ENCODE measurements around the gene AKR1B1.
"Not testable (repeated sequence)": the region's sequence is repeated elsewhere in the genome, so short reads cannot be mapped to it uniquely, and the experiment has no call there.

The AKR1B1 gene

DNA sequence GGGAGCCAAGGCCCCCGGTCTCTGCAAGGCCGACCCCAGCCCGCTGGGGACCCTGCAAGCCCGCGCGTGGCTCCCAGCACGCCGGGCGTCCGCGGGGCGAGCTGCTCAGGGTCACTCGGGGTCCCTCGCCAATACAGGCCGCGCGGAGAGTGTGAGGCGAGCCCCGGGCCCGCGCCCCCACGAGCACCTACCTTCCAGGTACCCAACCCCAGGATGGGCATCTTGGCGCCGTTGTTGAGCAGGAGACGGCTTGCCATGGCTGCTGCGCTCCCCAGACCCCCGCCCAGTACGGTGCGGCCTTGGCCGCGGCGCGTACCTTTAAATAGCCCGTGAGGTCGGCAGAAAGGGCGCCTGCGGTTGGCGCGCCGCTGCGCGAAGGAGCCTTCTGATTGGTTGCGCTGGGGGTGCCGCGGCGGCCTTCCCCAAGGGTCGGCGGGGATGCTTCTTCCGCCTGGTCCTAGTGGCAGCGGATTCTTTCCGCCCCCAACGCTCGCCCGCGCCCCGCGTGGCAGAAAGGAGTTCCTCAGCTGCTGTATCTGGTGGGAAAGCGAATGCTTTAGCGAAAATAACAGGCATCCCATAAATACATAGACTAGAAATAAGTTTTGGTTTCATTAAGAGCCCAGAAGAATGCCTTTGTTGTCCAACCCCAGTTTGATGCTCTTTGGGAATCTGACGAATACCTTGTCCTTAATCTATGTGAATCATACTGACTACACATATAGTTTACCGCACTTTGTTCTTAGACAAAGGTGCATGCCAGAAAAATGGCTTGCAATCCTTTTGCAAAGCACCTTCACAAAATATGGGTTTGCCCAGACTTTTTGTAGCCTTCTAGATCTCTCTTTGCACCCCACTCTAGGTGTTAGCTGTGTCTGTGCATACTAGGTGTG is at the start of gene AKR1B1:
Gene AKR1B1, minus strand, starts transcription at position 295 of the 893 bp plus-strand sequence. Its CDS starts 38 bp downstream, at position 257.
- Mint-ChIP-seq H3K9me3 (peaks cover 5% of the 10 kb centered on the region), H3K36me3 (ENCODE audit: low read depth) (peaks cover 27% of the 10 kb centered on the region), H3K4me3 (peak within 1 kb of the TSS; percentile 83), H3K27ac (peak within 1 kb of the TSS; percentile 78), H3K27me3 (peaks cover 5% of the 10 kb centered on the region), H3K4me1 (ENCODE audit: low read depth) (peaks cover 40% of the 10 kb centered on the region)
- intact Hi-C loops (cut with micrococcal nuclease) = loop anchor here (2.0 kb wide), 1 partner anchor 54 kb away; no protein-coding TSS in a partner anchor

DNA sequence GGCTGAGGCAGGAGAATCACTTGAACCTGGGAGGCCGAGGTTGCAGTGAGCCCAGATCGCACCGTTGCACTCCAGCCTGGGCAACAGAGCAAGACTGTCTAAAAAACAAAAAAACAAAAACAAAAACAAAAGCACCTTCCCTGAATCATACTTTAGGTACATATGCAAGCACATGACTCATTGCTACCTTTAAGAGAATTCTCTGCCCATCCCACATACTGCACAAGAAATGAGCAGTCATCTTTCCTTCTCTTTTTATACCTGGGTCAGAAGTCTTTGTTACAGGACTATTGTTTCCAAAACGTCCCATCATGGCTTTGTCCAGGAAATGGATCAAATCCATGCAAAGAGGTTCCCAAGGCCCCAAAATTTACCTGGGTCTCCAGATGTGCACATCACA is 47.0 kb upstream of the AKR1B1 start:
- H3K4me3 Mint-ChIP-seq = no peak overlapping the region
- H3K9me3 Mint-ChIP-seq = no peaks in the 10 kb centered on the region
- peaks cover 13% of the 10 kb centered on the region for H3K4me1 Mint-ChIP-seq (ENCODE audit: low read depth)
- no peaks in the 10 kb centered on the region for H3K27me3 Mint-ChIP-seq
- intact Hi-C loops (cut with micrococcal nuclease) = no loop called here
- no peaks in the 10 kb centered on the region for H3K36me3 Mint-ChIP-seq (ENCODE audit: low read depth)
- no peak overlapping the region for H3K27ac Mint-ChIP-seq

DNA sequence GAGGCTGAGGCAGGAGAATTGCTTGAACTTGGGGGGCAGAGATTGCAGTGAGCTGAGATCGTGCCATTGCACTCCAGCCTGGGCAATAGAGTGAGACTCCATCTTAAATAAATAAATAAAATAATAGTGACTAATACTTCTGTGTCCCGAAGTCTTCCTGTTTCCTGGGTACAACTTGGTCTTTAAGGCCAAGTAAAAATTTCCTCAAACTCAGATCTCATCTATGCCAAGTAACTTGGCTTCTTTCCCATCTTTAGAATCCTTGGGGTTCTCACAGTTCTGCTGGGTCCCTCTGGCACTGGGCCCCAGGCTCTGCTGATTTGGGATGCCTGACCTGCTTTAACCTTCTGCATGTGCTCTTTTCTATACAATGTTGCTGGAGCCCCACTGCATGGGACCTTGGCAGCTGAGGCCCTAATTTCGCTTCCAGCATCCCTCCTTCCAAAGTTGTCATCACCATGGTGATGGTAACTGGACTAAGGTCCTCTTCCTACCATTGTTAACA is 45.8 kb upstream of the AKR1B1 start:
- Mint-ChIP-seq H3K27ac (no peak overlapping the region), H3K4me3 (no peak overlapping the region), H3K9me3 (no peaks in the 10 kb centered on the region), H3K27me3 (no peaks in the 10 kb centered on the region), H3K4me1 (ENCODE audit: low read depth) (peaks cover 13% of the 10 kb centered on the region), H3K36me3 (ENCODE audit: low read depth) (no peaks in the 10 kb centered on the region)
- intact Hi-C loops (cut with micrococcal nuclease) = no loop called here

DNA sequence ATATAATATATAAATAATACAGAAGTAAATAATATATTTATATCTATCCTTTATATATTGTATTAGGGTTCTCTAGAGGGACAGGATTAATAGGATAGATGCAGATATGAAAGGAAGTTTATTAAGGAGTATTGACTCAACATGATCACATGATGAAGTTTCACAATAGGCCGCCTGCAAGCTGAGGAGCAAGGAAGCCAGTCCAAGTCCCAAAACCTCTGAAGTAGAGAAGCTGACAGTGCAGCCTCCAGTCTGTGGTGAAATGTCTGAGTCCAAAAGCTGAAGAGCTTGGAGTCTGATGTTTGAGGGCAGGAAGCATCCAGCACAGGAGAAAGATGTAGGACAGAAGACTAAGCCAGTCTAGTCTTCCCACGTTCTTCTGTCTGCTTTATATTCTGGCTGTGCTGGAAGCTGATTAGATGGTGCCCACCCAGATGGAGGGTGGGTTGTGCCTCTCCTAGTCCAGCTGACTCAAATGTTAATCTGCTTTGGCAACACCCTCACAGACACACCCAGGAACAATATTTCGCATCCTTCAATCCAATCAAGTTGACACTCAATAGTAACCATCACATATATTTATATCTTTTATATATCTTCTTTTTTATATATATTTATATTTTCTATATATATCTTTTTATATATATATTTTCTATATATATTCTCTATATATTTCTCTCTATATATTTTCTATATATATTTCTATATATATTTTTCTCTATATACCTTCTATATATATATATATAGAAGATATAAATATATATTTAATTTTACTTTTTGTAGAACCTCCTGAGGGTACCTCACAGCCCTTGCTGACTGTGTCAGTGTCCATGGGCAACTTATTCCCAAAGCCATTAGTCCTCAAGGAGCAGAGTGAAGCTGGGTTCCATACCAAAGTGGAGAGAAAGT is 43.8 kb upstream of the AKR1B1 start:
- no peaks in the 10 kb centered on the region for H3K36me3 Mint-ChIP-seq (ENCODE audit: low read depth)

DNA sequence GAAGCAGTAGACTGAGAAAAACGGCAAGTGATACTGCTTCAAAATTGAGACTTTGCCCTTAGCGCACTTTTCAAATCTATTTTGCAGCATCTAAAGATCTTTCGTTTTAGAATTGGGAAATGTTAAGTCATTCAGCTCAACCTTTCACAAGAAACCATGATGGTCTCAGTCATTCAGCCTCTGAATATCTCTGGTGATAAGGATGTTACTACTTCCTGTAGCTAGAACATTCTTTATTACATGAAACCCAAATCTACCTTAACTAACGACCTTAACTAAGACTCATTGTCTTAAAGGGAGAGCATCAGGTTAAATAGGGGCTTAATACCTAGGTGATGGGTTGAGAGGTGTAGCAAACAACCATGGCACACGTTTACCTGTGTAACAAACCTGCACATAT is 42.1 kb upstream of the AKR1B1 start:
- H3K36me3 Mint-ChIP-seq (ENCODE audit: low read depth) = no peaks in the 10 kb centered on the region
- no peak overlapping the region for H3K4me3 Mint-ChIP-seq
- no peaks in the 10 kb centered on the region for H3K27me3 Mint-ChIP-seq
- H3K27ac Mint-ChIP-seq = no peak overlapping the region
- H3K4me1 Mint-ChIP-seq (ENCODE audit: low read depth) = peaks cover 13% of the 10 kb centered on the region
- intact Hi-C loops (cut with micrococcal nuclease) = no loop called here
- no peaks in the 10 kb centered on the region for H3K9me3 Mint-ChIP-seq

More for the DNA sequence above, 43.8 kb upstream of the AKR1B1 start:
- Mint-ChIP-seq H3K4me1 (ENCODE audit: low read depth) (peaks cover 13% of the 10 kb centered on the region), H3K27ac (peak overlapping the region; percentile 75), H3K4me3 (no peak overlapping the region), H3K9me3 (no peaks in the 10 kb centered on the region), H3K27me3 (no peaks in the 10 kb centered on the region)
- intact Hi-C loops (cut with micrococcal nuclease) = no loop called here

DNA sequence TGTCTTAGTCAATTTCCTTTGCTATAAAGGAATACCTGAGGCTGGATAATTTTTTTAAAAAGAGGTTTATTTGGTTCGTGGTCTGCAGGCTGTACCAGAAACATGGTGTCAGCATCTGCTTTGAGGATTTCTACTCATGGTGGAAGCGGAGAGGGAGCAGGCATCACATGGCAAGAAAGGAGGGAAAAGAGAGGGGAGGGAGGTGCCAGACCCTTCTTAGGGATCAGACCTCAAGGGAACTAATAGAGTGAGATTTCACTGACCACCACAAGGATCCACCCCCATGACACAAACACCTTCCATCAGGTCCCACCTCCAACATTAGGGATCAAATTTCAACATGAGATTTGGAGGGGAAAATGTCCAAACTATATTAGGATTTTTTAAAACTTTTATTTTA is 41.5 kb upstream of the AKR1B1 start:
- H3K9me3 Mint-ChIP-seq = no peaks in the 10 kb centered on the region
- H3K27ac Mint-ChIP-seq = no peak overlapping the region
- peaks cover 13% of the 10 kb centered on the region for H3K4me1 Mint-ChIP-seq (ENCODE audit: low read depth)
- H3K36me3 Mint-ChIP-seq (ENCODE audit: low read depth) = no peaks in the 10 kb centered on the region
- intact Hi-C loops (cut with micrococcal nuclease) = no loop called here
- no peak overlapping the region for H3K4me3 Mint-ChIP-seq
- H3K27me3 Mint-ChIP-seq = no peaks in the 10 kb centered on the region

DNA sequence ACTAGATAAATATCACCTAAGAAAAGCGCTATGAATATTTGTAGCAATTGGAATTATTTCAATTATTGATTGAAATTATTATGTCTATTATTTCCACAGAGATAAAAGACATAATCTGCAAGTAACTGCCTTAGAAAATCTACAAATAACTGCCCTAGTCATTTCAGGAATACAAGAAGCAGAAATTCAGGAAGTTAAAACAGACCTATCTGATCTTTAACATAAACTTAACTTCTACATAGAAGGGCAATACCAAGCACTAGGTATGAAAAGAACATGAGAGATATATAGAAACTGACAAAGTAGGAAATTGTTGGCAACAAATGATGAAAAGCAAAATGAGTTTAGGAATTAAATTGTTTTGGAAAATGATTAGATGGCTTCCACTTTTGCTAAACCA is 36.6 kb upstream of the AKR1B1 start:
- Mint-ChIP-seq H3K27ac (no peak overlapping the region), H3K9me3 (no peaks in the 10 kb centered on the region), H3K4me3 (no peak overlapping the region), H3K4me1 (ENCODE audit: low read depth) (no peaks in the 10 kb centered on the region), H3K36me3 (ENCODE audit: low read depth) (no peaks in the 10 kb centered on the region), H3K27me3 (peaks cover 2% of the 10 kb centered on the region)
- intact Hi-C loops (cut with micrococcal nuclease) = no loop called here

- peaks cover 3% of the 10 kb centered on the region for H3K27me3 Mint-ChIP-seq
- H3K36me3 Mint-ChIP-seq (ENCODE audit: low read depth) = no peaks in the 10 kb centered on the region
- H3K4me3 Mint-ChIP-seq = no peak overlapping the region
- no peaks in the 10 kb centered on the region for H3K9me3 Mint-ChIP-seq
- intact Hi-C loops (cut with micrococcal nuclease) = no loop called here
- no peak overlapping the region for H3K27ac Mint-ChIP-seq
- H3K4me1 Mint-ChIP-seq (ENCODE audit: low read depth) = no peaks in the 10 kb centered on the region
These were observed 34.2 kb upstream of the AKR1B1 start for GRCh38 chr7:134493091-134493490.

- H3K27me3 Mint-ChIP-seq; H3K27ac Mint-ChIP-seq; intact Hi-C loops (cut with micrococcal nuclease); H3K4me3 Mint-ChIP-seq; H3K4me1 Mint-ChIP-seq (ENCODE audit: low read depth); H3K36me3 Mint-ChIP-seq (ENCODE audit: low read depth): not testable (repeated sequence)
- peaks cover 12% of the 10 kb centered on the region for H3K9me3 Mint-ChIP-seq
These were observed 28.8 kb upstream of the AKR1B1 start for GRCh38 chr7:134487721-134488120.

DNA sequence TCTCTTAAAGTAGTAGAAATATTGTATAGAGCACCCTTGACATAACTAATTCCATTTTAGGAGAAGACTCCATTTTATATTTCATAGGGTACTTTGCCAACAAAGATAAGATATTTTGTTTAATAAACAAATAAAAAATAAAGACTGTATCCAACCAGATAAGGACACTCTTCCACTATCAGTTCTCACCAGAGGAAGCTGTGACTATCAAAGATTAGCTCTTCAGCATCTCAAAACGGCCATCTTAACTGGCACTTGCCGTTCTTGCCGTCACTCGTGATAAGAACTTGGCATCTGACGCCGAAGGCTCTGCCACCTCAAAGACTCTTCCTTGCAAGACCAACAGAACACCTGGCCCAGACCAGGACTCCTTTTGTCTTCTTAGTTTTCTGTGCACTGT is 26.3 kb upstream of the AKR1B1 start:
- H3K27ac Mint-ChIP-seq = no peak overlapping the region
- peaks cover 12% of the 10 kb centered on the region for H3K9me3 Mint-ChIP-seq
- H3K36me3 Mint-ChIP-seq (ENCODE audit: low read depth) = no peaks in the 10 kb centered on the region
- intact Hi-C loops (cut with micrococcal nuclease) = no loop called here
- H3K4me3 Mint-ChIP-seq = no peak overlapping the region
- no peaks in the 10 kb centered on the region for H3K4me1 Mint-ChIP-seq (ENCODE audit: low read depth)
- H3K27me3 Mint-ChIP-seq = peaks cover 6% of the 10 kb centered on the region

DNA sequence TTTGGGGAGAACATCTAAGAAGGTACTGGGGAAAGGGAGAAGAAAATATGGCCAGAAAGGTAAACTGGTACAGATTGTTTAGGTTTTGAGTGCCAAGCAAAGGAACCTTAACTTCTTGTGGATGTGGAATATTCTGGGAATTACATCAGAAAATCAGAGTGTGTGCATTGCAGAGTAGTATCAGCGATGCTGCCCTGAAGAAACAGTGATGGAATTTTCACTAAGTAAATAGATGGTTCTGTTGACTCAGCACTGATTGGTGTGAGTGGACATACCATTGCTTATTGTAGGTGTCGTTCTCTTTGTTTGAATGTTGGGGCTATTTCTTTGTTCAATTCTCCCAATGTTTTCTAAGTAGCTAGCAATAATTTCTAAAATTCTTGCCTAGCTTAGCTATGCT is 24.4 kb upstream of the AKR1B1 start:
- Mint-ChIP-seq H3K4me1 (ENCODE audit: low read depth) (no peaks in the 10 kb centered on the region), H3K9me3 (peaks cover 12% of the 10 kb centered on the region), H3K27me3 (peaks cover 5% of the 10 kb centered on the region), H3K36me3 (ENCODE audit: low read depth) (no peaks in the 10 kb centered on the region), H3K4me3 (no peak overlapping the region), H3K27ac (no peak overlapping the region)
- intact Hi-C loops (cut with micrococcal nuclease) = no loop called here

DNA sequence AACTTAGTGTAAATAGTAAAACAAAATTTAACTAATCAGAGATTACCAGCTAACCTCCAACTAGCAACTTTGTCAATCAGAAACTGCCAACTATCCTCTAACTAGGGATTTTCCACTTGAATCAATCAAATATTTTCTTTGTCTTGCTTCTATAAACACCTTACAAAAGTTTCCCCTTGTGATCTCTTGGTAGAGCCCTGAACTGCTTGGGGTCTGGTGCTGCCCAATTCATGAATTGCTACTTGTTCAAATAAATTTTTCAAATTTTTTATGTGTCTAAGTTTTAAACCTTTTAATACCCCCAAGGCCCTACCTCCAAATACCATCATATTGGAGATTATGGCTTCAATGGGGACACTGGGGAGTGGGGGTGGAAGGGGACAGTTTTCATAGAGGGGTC is 24.0 kb upstream of the AKR1B1 start:
- no peak overlapping the region for H3K4me3 Mint-ChIP-seq
- H3K4me1 Mint-ChIP-seq (ENCODE audit: low read depth) = no peaks in the 10 kb centered on the region
- no peak overlapping the region for H3K27ac Mint-ChIP-seq
- peaks cover 12% of the 10 kb centered on the region for H3K9me3 Mint-ChIP-seq
- H3K27me3 Mint-ChIP-seq = peaks cover 5% of the 10 kb centered on the region
- H3K36me3 Mint-ChIP-seq (ENCODE audit: low read depth) = no peaks in the 10 kb centered on the region
- intact Hi-C loops (cut with micrococcal nuclease) = no loop called here

DNA sequence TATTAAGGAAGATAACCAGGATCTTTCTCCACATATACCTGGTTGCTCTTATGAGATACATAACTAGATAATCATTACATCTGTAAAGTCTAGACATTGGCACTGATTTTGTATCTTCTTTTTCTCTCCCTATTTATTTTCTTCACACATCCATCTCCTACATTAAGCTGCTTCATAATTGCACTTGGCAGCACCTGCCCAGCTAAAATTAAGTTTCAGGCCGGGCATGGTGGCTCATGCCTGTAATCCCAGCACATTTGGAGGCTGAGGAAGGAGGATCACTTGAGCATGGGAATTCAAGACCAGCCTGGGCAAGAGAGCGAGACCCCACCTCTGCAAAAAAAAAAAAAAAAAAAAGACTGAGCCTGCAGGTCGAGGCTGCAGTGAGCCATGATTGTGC is 22.3 kb upstream of the AKR1B1 start:
- Mint-ChIP-seq H3K4me1 (ENCODE audit: low read depth) (no peaks in the 10 kb centered on the region), H3K4me3 (no peak overlapping the region), H3K27ac (no peak overlapping the region), H3K9me3 (no peaks in the 10 kb centered on the region), H3K36me3 (ENCODE audit: low read depth) (no peaks in the 10 kb centered on the region), H3K27me3 (peaks cover 3% of the 10 kb centered on the region)
- intact Hi-C loops (cut with micrococcal nuclease) = no loop called here

- no peaks in the 10 kb centered on the region for H3K4me1 Mint-ChIP-seq (ENCODE audit: low read depth)
- H3K9me3 Mint-ChIP-seq = no peaks in the 10 kb centered on the region
- no peaks in the 10 kb centered on the region for H3K36me3 Mint-ChIP-seq (ENCODE audit: low read depth)
- H3K27ac Mint-ChIP-seq = no peak overlapping the region
- intact Hi-C loops (cut with micrococcal nuclease) = no loop called here
- no peak overlapping the region for H3K4me3 Mint-ChIP-seq
- peaks cover 3% of the 10 kb centered on the region for H3K27me3 Mint-ChIP-seq
These were observed 21.8 kb upstream of the AKR1B1 start for GRCh38 chr7:134480730-134481129.

Measured in dendritic cell treated with granulocyte-macrophage colony-stimulating factor and Interleukin-4, amounts not matched to agents 40 ng/mL and 50 ng/mL, for 4 days (primary cell).